GM12878 (cell line): ENCODE results near the gene RENBP.

Experiments
- CHD2 ChIP-seq: IDR thresholded peaks from 2 replicates; pipeline ENCODE4 v1.6.1; 2011; ENCODE audit warnings: low read depth, low read length, improper control_type of control experiment, borderline replicate concordance
- EZH2 ChIP-seq: IDR thresholded peaks from 2 replicates; pipeline ENCODE4 v1.6.1; 2012; ENCODE audit warnings: low read depth, mild to moderate bottlenecking, control low read depth, inconsistent platforms, low read length, borderline replicate concordance; ENCODE audit not compliant: control insufficient read depth
- GABPA ChIP-seq: IDR thresholded peaks from 2 replicates; pipeline ENCODE4 v1.6.1; 2014; ENCODE audit warnings: antibody characterized with exemption, low read depth, mild to moderate bottlenecking, inconsistent platforms
- POLR2AphosphoS5 ChIP-seq: IDR thresholded peaks from 2 replicates; pipeline ENCODE4 v1.6.1; 2011; ENCODE audit warnings: mild to moderate bottlenecking, low read length, inconsistent platforms
- RAD21 ChIP-seq: IDR thresholded peaks from 2 replicates; pipeline ENCODE4 v1.6.1; 2011; ENCODE audit warnings: mild to moderate bottlenecking, low read depth, low read length, moderate library complexity; ENCODE audit not compliant: insufficient read depth
- TF ChIP-seq, protein P1 (sequence below): fragments of 450-650 bp; IDR thresholded peaks from 2 replicates; pipeline ENCODE4 v1.6.1; 2016; ENCODE audit warnings: mild to moderate bottlenecking

DNA sequence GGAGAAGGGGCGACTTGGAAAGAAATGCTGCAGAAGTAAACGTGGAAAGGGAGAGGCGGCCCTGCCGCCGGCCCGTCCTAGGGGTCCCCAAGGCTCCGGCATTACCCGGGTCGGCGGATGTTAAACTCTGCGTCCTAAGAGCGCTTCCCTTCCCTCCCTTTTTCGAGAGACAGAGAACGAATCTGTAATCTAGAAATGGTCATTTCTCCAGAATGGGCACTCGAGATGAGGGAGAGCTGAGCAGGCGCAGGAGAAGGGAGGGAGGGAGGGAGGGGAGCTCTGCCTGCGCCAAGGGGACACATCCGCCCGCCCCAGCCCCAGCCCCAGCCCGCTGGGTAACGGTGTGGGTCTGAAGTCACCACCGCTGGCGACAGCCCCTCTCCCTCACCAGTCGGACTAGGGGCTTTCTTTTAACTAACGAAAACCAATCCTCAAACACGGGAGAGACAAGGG is 25.5 kb upstream of the RENBP start:
- TF ChIP-seq GABPA (no peak), CHD2 (no peak), RAD21 (no peak), EZH2 (no peak), POLR2AphosphoS5 (no peak)
- TF ChIP-seq, protein P1, sequence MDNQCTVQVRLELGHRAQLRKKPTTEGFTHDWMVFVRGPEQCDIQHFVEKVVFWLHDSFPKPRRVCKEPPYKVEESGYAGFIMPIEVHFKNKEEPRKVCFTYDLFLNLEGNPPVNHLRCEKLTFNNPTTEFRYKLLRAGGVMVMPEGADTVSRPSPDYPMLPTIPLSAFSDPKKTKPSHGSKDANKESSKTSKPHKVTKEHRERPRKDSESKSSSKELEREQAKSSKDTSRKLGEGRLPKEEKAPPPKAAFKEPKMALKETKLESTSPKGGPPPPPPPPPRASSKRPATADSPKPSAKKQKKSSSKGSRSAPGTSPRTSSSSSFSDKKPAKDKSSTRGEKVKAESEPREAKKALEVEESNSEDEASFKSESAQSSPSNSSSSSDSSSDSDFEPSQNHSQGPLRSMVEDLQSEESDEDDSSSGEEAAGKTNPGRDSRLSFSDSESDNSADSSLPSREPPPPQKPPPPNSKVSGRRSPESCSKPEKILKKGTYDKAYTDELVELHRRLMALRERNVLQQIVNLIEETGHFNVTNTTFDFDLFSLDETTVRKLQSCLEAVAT = no peak
